HG03103 (cell line): ENCODE results near the gene TMEM179.

Experiments used
- ATAC-seq: cut with Tn5 transposase; IDR thresholded peaks from one replicate; pipeline ENCODE4 v1.9.1; 2021; ENCODE audit warnings: low read depth; ENCODE audit not compliant: unreplicated experiment

TMEM179 gene

DNA sequence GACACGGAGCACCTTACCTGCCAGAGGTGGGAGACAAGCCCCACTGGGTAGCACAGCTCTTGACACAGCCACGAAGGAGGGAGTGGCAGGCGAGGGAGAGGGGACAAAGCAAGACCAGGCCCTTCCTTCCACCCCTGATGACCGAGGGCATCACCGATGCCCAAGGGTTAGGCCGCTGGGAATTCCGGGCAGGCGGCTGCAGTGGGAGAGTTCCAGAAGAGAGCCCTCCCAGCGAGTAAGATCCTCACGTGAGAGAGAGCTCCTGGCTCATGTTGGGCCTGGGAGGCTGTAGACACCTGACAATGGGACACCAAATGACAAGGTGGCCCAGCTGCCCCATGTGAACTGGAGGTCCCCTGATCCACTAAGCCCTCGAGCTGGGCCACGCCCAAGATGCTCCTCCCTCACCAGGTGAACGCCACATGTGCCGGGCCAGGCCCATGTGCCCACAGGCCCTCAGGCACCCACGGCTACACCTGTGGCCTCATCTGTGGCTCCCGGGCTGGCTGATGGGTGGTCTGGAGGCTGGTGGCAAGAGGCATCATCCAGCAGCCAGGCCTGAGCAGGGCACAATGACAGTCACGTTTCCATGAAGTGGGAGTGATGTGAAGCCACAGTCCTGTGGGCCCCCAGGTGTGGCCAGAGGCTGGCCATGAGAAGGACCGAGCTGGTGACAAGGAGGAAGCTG, 57.1 kb downstream of the TMEM179 start:
- ATAC-seq = no peak

DNA sequence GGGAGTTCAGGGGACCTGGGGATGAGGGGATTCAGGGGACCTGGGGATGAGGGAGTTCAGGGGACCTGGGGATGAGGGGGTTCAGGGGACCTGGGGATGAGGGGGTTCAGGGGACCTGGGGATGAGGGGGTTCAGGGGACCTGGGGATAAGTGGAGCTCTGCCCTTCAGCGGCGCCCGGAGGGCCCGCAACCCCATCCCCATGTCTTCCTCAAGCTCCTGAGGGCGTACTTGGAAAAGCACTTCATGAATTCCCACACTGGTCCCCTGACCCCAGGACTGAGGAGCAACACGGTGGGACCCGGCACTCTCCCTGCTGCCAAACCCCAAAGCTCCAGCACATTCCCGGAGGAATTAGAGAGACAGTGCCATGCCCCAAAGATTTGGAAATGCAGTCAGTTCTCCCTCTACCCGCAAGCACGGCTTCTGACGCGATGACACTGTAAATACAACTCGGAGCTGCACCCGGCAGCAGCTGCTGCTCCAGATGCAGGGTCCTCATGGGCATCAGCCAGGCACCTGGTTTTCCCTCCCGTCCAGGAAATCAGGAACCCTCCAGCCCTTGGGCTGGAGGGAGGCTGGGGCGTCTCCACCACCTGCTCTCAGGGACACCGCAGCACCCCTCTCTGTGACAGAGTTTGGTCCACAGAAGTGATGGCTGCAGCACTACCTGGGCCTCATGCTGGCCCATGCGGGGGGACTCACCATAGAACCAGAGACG, 57.8 kb downstream of the TMEM179 start:
- no peak for ATAC-seq

DNA sequence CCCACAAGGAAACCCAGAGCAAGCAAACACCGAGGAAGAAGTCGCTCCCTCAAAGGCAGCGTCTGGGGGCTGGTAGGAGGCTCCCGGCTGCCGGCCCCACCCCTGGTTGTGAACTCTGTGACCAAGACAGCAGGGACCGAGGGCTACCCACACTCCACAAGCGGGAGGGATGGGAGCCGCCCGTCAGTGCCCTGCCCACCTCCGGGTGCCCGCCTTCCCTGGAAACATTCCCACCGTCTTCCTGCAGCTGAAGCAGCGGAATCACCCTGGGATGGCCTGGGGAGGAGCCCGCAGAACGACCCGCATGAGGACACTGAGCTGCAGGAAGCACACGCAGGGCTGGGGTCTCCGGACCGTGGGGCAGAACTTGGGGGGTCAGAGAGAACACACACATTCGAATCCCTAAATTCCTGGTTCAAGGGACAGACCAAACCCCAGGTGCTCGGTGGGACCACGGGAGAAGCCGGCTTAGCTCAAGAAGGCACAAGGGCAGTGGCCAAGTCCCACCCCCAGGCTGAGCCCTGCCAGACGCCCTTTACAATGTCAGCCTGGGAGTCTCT, 58.5 kb downstream of the TMEM179 start:
- no peak for ATAC-seq

DNA sequence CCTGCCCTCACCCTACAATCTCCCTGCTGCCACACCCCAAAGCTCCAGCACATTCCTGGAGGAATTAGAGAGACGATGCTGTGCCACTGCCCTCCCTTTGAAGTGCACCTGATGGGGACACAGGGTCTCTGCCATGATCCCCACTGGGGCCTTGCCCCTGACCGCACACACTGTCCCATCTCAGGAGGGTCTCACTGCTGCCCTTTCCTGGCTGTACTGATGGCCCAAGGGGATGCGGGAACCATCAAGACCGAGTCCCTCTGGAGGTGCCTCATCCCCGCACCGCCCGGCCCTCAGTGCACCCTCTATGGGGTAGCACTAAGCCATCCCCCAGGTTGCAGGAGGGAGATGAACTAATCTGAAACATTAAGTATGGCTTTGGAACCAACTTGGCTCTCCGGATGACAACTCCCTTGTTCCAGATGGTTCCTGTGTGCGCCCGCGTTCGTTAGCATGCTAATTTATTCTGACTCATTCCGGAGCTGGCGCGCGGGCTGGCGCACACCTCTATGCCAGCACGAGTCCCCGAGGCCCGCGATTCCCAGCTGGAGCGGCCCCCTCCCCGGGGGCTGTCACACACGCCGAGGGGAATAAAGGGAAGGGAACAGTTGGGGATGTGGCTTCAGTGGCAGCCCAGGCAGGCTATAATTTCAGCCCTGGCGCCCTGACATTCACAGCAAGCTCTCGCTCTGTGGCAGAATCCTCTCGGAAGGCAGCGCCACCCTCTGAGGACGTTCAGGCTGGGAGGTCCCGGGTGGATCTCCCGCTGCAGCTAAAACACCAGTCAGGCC, 59.2 kb downstream of the TMEM179 start:
- ATAC-seq = no peak

DNA sequence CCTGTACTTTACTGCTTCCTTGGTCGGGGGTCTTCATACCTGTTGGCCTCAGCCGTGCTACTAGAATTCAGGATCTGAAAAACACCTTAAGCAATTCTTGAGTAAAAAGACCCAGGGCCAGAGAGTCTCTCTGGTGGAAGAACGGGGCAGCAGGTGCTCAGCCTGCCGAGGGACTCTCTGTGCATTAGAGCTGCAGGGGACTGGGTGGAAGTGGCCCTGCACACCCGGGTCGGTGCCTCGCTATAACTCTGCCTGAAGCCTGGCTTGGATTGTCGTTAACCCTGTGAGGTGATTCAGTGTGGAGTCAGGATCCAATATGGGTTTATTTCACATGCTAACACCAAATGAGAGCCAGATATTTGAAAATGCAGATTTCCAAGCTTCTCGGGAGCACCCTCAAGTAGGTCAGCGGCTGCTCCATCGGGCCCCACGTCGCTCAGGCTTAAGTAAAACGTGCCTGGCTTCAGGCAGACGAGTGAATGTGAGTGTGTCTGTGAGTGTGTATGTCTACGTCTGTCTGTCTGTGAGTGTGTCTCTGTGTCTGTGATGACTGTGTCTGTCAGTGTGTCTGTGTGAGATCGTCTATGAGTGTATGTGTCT, 60.1 kb downstream of the TMEM179 start:
- ATAC-seq = no peak

DNA sequence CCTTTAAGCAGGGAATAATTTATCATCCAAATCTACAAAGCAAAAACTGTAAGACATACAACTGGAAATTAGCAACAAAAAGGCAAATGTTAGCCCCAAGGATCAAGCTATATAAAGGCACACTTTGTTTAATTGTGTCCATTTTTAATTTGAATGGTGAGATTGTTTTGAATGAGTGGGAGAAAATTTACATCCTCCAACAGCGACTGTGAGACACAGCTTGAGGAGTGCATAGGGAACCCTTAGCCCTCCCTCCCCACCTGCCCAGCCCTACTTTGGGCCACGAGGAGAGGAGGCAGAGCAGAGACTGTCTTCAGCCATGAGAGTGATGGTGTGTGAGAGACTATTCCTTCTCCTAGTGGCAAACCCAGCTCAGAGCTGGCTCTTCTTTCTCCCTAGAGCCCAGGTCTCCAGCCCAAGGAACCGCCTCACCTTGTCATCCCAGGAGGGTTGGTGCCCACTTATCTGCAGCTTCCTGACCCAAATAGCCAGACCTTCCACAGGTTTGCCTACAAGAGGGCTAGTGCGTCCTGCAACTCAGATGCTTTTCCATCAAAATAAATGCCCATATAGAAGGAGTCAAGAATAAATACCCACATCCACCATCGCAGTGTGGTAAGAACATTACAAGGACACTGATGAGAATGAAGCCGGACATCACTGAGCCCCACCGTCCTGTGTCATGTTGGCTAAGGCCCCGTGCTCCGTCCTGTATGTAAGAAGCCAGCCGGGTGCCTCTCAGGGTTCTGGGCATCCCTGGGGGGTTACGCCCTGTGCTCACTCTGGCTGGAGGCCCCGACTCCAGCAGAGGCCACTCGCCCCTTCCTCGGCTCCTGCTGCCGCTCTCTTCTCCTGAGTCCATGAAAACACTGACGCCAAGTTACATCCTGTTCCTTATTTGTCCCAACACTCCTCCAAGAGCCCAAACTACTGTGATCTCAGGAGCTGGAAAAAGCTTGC, 61.4 kb downstream of the TMEM179 start:
- ATAC-seq = no peak

DNA sequence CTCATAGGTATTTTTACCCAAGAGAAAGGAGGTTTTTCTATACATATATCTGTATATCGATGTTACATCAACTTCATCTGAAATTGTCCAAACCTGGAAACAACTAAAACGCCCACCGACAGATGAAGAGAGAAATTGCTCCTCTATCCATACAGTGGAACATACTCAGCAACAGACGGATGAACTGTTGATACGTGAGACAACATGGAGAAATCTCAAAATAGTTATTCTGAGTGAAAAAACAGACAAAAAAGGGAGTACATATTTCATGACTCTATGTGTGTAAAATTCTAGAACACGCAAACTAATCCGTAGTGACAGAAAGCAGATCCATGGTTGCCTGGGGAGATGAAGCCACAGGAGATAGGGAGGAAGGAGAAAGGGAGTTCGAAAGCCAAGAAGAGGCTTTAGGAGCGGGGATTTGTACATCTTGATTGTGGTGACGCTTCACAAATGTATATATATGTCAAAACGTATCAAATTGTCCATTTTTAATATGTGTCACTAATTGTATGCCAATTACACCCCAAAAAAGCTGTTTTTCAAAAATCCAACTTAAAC, 62.6 kb downstream of the TMEM179 start:
- ATAC-seq = no peak
